Aorta (tissue), 5 donors: ENCODE measurements around the gene SBF2. TPM values are rescaled to one million over a fixed set of nuclear protein-coding genes. Genes with fewer than 3 reads are reported as not detected.

ENCODE experiments used
- ATAC-seq: fragments of 200-7000 bp; cut with Tn5 transposase; one replicate; pipeline ENCODE4 v1.9.1; 2022; ENCODE audit warnings: moderate library complexity; ENCODE audit not compliant: low FRiP score
- DNase-seq, 2 donors: peaks; one replicate each; pipeline ENCODE4 v3.0.0-alpha.2; 2020
- H3K27ac ChIP-seq, 2 donors: one replicate each; pipeline ENCODE4 v1.5.1; 2013; ENCODE audit warnings: low read length in 2 of 2, mild to moderate bottlenecking in 2 of 2, moderate library complexity in 2 of 2, control low read depth in 1 of 2, inconsistent platforms in 1 of 2, low read depth in 1 of 2
- H3K27me3 ChIP-seq, 2 donors: one replicate each; pipeline ENCODE4 v1.6.1; 2013; ENCODE audit warnings: control low read depth in 1 of 2, low read length in 1 of 2, mild to moderate bottlenecking in 1 of 2, moderate library complexity in 1 of 2; ENCODE audit not compliant: insufficient read depth in 2 of 2, control insufficient read depth in 1 of 2
- H3K36me3 ChIP-seq, 2 donors: one replicate each; pipeline ENCODE4 v1.6.1; 2013; ENCODE audit warnings: control low read depth in 1 of 2, low read length in 1 of 2, mild to moderate bottlenecking in 1 of 2; ENCODE audit not compliant: insufficient read depth in 2 of 2, control insufficient read depth in 1 of 2
- H3K4me1 ChIP-seq, 2 donors: one replicate each; pipeline ENCODE4 v1.6.1; 2013; ENCODE audit warnings: low read length in 2 of 2, control low read depth in 1 of 2, mild to moderate bottlenecking in 1 of 2, moderate library complexity in 1 of 2; ENCODE audit not compliant: insufficient read depth in 2 of 2, control insufficient read depth in 1 of 2
- H3K4me3 ChIP-seq, 2 donors: one replicate each; pipeline ENCODE4 v1.5.1; 2013; ENCODE audit warnings: low read length in 2 of 2, control low read depth in 1 of 2, mild to moderate bottlenecking in 1 of 2
- H3K9me3 ChIP-seq: one replicate; pipeline ENCODE4 v1.6.1; 2013; ENCODE audit warnings: mild to moderate bottlenecking, low read length; ENCODE audit not compliant: control insufficient read depth
- WGBS, 2 donors: extraction: QIAGEN DNeasy Blood & Tissue Kit; methylation state at CpG; one replicate each; pipeline ENCODE4 v1.1.7; 2013; 5-methylcytosine and 5-hydroxymethylcytosine counted together
- intact Hi-C, 2 donors: fragments of 100-400 bp; cut with DNase I; formaldehyde crosslinking; loops; one replicate each; pipeline versions ENCODE4 v1.14.2 to v1.15.0; 2022
- polyA plus RNA-seq, 2 donors: library from polyadenylated mRNA; stranded (reverse); fragments of 200-250 nt; gene quantifications; one replicate each; pipeline ENCODE4 v1.2.3, GENCODE V29; 2013
- total RNA-seq, 2 donors: library from RNA; stranded (reverse); fragmentation: NEBNext Ultra II Directional; extraction: Animal tissue kit (Norgen Biotek cat#: 25700); gene quantifications; one replicate each; pipeline ENCODE4 v1.2.1, GENCODE V29; 2021
- donor health status: healthy with polysubstance abuse.
- donor health status: Bipolar disorder and iron deficiency.
- donor health status: DM: no; HTN: no; CAD: no.
- donor health status: DM: no; HTN: no; CAD: no.
- donor health status: DM: yes; HTN: yes; CAD: no.

SBF2 gene
- total and polyA plus RNA-seq, 4 donors = 6.4 to 82.0 (median 47.6) TPM

GRCh38 chr11:9875862-9876261 is 418.2 kb downstream of the SBF2 start:
- intact Hi-C loops = no loop called here
- Histone ChIP-seq H3K27me3 (no peaks in the 10 kb centered on the region), H3K4me3 (no peak overlapping the region), H3K27ac (no peak overlapping the region), H3K4me1 (no peaks in the 10 kb centered on the region), H3K36me3 (no peaks in the 10 kb centered on the region), H3K9me3 (no peaks in the 10 kb centered on the region)
- ATAC-seq (no peak), DNase-seq (no peak)
- 33 to 42% methylated on average over 6 of the region's 6 CpGs for WGBS, 2 donors

GRCh38 chr11:9875399-9875798 is 418.6 kb downstream of the SBF2 start:
- DNase-seq (no peak), ATAC-seq (no peak)
- Histone ChIP-seq H3K4me1 (no peaks in the 10 kb centered on the region), H3K27ac (no peak overlapping the region), H3K27me3 (no peaks in the 10 kb centered on the region), H3K9me3 (no peaks in the 10 kb centered on the region), H3K36me3 (no peaks in the 10 kb centered on the region), H3K4me3 (no peak overlapping the region)
- intact Hi-C loops = no loop called here
- 79 to 95% methylated on average over 1 of the region's 1 CpG for WGBS, 2 donors

- ATAC-seq = no peak
These were observed 419.6 kb downstream of the SBF2 start for GRCh38 chr11:9874466-9874865.

GRCh38 chr11:9868641-9869040 is 425.4 kb downstream of the SBF2 start:
- ATAC-seq (no peak), DNase-seq (no peak)
- 96 to 99% methylated on average over 3 of the region's 3 CpGs for WGBS, 2 donors
- Histone ChIP-seq H3K4me3 (no peak overlapping the region), H3K27ac (no peak overlapping the region), H3K9me3 (no peaks in the 10 kb centered on the region), H3K4me1 (no peaks in the 10 kb centered on the region), H3K36me3 (no peaks in the 10 kb centered on the region), H3K27me3 (no peaks in the 10 kb centered on the region)
- intact Hi-C loops = loop anchor here in 1 of 2 donors (10.0 kb wide), 1 partner anchor 436 kb away; the partner anchor contains the start of gene ADM

More at GRCh38 chr11:9874466-9874865, 419.6 kb downstream of the SBF2 start:
- H3K27me3 ChIP-seq = no peaks in the 10 kb centered on the region
- H3K4me3 ChIP-seq = no peak overlapping the region
- H3K36me3 ChIP-seq = no peaks in the 10 kb centered on the region
- intact Hi-C loops = no loop called here
- no peak overlapping the region for H3K27ac ChIP-seq
- no peaks in the 10 kb centered on the region for H3K9me3 ChIP-seq
- H3K4me1 ChIP-seq = no peaks in the 10 kb centered on the region
- no peak for DNase-seq

GRCh38 chr11:9862981-9863380 is 431.0 kb downstream of the SBF2 start:
- Histone ChIP-seq H3K27ac (no peak overlapping the region), H3K4me3 (no peak overlapping the region), H3K4me1 (no peaks in the 10 kb centered on the region), H3K27me3 (no peaks in the 10 kb centered on the region), H3K36me3 (no peaks in the 10 kb centered on the region), H3K9me3 (no peaks in the 10 kb centered on the region)
- DNase-seq = no peak
- ATAC-seq = no peak
- 67 to 71% methylated on average over 2 of the region's 2 CpGs for WGBS, 2 donors
- intact Hi-C loops = loop anchor here in 1 of 2 donors (10.0 kb wide), 1 partner anchor 442 kb away; the partner anchor contains the start of gene ADM

- WGBS, 2 donors = 79 to 84% methylated on average over 4 of the region's 4 CpGs
- no peaks in the 10 kb centered on the region for H3K4me1 ChIP-seq
- no peaks in the 10 kb centered on the region for H3K9me3 ChIP-seq
- no peak overlapping the region for H3K27ac ChIP-seq
- DNase-seq (no peak), ATAC-seq (peak; percentile 86)
- H3K27me3 ChIP-seq = no peaks in the 10 kb centered on the region
- no peak overlapping the region for H3K4me3 ChIP-seq
- intact Hi-C loops = loop anchor here in 1 of 2 donors (10.0 kb wide), 1 partner anchor 443 kb away; the partner anchor contains the start of gene ADM
- H3K36me3 ChIP-seq = no peaks in the 10 kb centered on the region
These were observed 431.9 kb downstream of the SBF2 start for GRCh38 chr11:9861860-9862725.

GRCh38 chr11:9859554-9860305 is 434.3 kb downstream of the SBF2 start:
- Histone ChIP-seq H3K36me3 (peaks cover 5 to 7% of the 10 kb centered on the region in 2 donors), H3K27me3 (no peaks in the 10 kb centered on the region), H3K4me1 (no peaks in the 10 kb centered on the region), H3K27ac (no peak overlapping the region), H3K4me3 (no peak overlapping the region), H3K9me3 (no peaks in the 10 kb centered on the region)
- 94 to 97% methylated on average over 5 of the region's 5 CpGs for WGBS, 2 donors
- intact Hi-C loops = loop anchor here in 1 of 2 donors (10.0 kb wide), 2 partner anchors 95 to 445 kb away; partner anchors contain the start of gene ADM
- DNase-seq (no peak), ATAC-seq (no peak)

GRCh38 chr11:9858822-9859221 is 435.2 kb downstream of the SBF2 start:
- Histone ChIP-seq H3K9me3 (no peaks in the 10 kb centered on the region), H3K36me3 (peaks cover 5 to 7% of the 10 kb centered on the region in 2 donors), H3K4me3 (no peak overlapping the region), H3K27ac (no peak overlapping the region), H3K27me3 (no peaks in the 10 kb centered on the region), H3K4me1 (no peaks in the 10 kb centered on the region)
- intact Hi-C loops = loop anchor here in 1 of 2 donors (10.0 kb wide), 1 partner anchor 94 kb away; no protein-coding TSS in a partner anchor
- no peak for ATAC-seq
- no peak for DNase-seq
- WGBS, 2 donors = 82% methylated on average over 2 of the region's 2 CpGs
